GM08714 (cell line): Measurements from ENCODE around the gene RNF208.

Experiments used
- H3K4me3 ChIP-seq: fragments of 200-500 bp; sonication (Bioruptor generic); 2 replicates; pipeline ENCODE4 v1.5.1; 2014; ENCODE audit warnings: mild to moderate bottlenecking, low read length, inconsistent platforms
- ZNF274 ChIP-seq: IDR thresholded peaks from 2 replicates; pipeline ENCODE4 v1.6.1; 2012; ENCODE audit warnings: mild to moderate bottlenecking, low read depth, low read length

Gene RNF208

GRCh38 chr9:137236936-137237421, 14.9 kb upstream of the RNF208 start:
- no peak overlapping the region; the same call in 1 of the 2 replicates for H3K4me3 ChIP-seq

DNA sequence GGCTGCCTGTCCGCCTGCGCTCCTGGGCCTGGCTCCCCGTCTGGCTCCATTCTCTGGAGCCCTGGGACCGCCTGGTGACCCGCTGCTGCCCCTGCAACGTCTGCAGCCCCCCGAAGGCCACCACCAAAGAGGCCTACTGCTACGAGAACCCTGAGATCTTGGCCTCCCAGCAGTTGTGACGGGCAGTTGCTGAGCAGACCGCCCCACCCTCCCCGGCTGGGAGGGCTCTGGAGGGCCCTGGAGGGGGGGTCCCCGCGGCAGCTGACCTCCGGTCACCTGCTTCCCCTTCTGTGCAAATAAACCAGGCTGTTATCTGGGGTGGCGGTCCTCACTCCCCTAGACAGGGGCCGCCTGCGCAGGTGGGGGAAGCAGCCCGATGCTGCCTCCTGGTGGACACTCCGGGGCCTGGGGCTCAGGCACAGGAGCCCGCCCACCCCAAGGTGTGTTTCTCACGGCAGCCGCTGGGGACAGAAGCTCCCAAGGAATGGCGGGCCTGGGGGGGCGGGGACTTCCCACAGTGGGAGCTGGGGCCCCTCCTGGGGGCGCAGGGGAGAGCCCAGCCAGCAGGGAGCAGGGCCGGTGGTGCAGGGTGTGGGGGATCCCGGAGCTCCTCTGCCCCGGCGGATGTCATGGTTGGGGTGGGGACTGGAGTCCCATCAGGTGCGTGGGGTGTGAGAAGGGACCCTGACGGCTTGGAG, 14.3 kb upstream of the RNF208 start:
- no peak for TF ChIP-seq ZNF274
- H3K4me3 ChIP-seq, result no peak overlapping the region; the same call in 1 of the 2 replicates

More at GRCh38 chr9:137236936-137237421, 14.9 kb upstream of the RNF208 start:
- TF ChIP-seq ZNF274, result no peak

DNA sequence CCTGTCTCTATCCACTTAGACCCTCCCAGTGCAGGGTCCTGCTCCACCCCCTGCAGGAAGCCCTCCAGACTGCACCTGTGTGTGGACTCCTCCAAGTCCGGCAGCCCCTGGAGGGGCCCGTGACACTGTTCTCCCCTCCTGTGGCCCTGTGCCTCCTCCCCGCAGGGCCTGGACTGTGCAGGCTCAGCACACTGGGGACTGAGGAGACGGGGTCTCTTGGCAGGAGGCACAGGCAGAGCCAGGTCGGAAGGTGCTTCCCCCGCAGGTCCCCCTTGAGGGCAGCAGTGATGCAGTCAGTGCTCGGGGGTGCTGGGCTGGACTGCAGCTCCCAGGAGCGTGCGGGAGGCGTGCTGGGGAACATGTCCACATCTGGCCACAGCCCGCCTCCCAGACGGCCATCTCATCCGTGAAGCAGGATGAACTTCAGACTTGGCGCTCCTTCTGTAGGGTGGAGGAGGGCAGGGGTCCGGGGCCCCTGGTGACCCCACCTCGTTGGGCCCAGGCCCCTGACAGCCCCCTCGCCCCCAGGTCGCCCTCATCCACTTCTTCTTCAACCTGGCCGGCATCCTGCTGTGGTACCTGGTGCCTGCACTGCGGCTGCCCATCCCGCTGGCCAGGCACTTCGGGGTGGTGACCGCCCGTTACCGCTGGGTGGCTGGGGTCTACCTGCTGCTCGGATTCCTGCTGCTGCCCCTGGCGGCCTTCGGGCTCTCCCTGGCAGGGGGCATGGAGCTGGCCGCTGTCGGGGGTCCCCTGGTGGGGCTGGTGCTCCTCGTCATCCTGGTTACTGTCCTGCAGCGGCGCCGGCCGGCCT, 13.6 kb upstream of the RNF208 start:
- H3K4me3 ChIP-seq, result no peak overlapping the region
- TF ChIP-seq ZNF274, result no peak

GRCh38 chr9:137234758-137235423, 12.9 kb upstream of the RNF208 start:
- H3K4me3 ChIP-seq, result no peak overlapping the region
- no peak for TF ChIP-seq ZNF274

DNA sequence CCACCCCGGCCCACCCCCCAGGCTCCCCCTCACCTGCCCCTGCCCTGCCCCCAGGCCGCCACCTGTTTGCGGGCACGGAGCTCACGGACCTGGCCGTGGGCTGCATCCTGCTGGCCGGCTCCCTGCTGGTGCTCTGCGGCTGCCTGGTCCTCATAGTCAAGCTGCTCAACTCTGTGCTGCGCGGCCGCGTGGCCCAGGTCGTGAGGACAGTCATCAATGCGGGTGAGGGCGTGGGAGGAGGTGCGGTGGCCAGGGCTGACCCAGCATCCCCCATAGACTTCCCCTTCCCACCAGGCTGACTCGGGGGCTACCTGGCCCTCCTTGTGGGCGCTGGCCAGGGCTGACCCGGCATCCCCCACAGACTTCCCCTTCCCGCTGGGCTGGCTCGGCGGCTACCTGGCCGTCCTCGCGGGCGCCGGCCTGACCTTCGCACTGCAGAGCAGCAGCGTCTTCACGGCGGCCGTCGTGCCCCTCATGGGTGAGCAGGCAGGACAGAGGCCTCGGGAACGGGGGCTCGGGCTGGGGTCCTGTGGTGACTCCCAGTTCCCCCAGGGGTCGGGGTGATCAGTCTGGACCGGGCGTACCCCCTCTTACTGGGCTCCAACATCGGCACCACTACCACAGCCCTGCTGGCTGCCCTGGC, 12.1 kb upstream of the RNF208 start:
- TF ChIP-seq ZNF274, result no peak
- no peak overlapping the region for H3K4me3 ChIP-seq

DNA sequence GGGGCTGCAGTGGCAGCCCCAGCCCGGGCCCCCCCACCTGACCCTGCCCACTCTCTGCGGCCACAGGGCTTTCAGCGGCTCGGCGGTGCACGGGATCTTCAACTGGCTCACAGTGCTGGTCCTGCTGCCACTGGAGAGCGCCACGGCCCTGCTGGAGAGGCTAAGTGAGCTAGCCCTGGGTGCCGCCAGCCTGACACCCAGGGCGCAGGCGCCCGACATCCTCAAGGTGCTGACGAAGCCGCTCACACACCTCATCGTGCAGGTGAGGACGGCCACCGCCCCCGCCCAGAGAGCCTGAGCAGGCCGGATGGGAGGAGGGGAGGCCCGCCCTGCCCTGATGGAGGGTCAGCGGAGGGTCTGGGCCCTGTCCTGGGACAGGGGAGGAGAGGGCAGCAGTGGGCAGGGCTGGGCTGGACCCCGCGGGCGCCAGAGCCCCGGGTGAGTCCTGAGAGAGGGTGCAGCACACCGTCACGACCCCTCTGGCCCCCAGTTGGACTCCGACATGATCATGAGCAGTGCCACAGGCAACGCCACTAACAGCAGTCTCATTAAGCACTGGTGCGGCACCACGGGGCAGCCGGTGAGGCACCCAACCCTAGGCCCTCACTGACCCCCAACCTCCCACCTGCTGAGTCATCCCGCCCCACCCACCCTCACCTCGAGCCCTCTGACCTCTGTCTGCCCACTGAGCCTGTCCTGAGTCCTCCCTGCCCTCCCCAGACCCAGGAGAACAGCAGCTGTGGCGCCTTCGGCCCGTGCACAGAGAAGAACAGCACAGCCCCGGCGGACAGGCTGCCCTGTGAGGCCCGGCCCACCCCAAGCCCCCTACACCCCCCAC, 11.3 kb upstream of the RNF208 start:
- no peak for TF ChIP-seq ZNF274
- no peak overlapping the region for H3K4me3 ChIP-seq

- TF ChIP-seq ZNF274, result no peak
Measured at GRCh38 chr9:137232510-137232909, 10.5 kb upstream of the RNF208 start.

DNA sequence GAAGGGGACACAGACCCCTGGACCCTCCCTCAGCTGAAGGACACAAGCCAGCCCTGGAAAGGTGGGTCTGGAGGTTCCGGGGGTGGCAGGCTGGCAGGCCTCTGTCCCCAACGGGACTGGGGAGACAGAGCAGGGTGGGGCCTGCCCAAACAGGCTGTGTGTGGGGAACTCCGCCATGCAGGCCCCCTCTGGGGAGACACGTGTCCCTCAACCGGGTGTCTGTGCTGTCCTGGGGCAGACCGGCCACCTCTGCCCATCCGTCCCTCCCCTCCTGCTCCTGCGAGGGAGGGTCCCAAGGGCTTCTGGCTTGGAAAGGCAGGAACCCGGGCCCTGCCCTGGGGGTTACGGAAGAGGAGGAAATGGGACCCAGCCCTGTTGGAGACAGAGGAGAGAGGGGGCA, 10.1 kb upstream of the RNF208 start:
- no peak for TF ChIP-seq ZNF274
- no peak overlapping the region for H3K4me3 ChIP-seq

More at GRCh38 chr9:137232510-137232909, 10.5 kb upstream of the RNF208 start:
- no peak overlapping the region for H3K4me3 ChIP-seq

DNA sequence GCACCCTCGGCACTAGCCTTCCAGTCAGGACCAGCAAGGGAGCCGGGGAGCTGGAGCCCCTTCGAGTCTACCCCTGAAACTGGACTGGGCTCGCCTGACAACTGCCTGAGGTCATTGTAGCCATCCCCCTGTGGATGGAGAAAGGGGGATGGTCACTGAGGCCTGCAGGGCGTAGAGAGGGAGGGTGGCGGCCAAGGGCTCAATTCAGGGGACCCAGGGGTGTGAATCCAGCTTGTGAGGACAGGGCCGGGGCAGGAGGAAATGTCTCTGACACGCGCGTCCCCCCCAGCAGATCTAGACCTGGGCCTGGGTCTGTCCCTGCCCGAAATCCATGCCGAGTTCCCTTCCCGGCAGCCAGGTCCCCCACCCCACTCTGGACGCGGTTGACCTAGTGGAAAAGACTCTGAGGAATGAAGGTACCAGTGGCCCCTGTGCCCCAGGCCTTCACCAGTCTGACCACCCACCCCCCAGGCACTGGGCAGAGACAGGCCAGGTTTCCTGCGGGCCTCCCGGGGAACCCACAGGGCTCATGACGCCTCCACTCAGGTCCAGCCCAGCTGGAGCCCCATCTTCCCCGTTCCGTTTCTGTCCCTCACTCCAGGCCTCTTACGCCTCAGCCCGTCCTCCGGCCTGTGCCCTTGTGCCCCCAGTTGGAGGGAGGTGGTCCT, 9.5 kb upstream of the RNF208 start:
- H3K4me3 ChIP-seq, result no peak overlapping the region
- no peak for TF ChIP-seq ZNF274

- no peak for TF ChIP-seq ZNF274
- no peak within 1 kb of the TSS for H3K4me3 ChIP-seq
Measured at GRCh38 chr9:137230705-137231371, 8.8 kb upstream of the RNF208 start, which contains the start of gene SLC34A3. TSS of gene SLC34A3 (plus strand) at chr9:137230901. CDS start at chr9:137231703, 802 bp downstream.

DNA sequence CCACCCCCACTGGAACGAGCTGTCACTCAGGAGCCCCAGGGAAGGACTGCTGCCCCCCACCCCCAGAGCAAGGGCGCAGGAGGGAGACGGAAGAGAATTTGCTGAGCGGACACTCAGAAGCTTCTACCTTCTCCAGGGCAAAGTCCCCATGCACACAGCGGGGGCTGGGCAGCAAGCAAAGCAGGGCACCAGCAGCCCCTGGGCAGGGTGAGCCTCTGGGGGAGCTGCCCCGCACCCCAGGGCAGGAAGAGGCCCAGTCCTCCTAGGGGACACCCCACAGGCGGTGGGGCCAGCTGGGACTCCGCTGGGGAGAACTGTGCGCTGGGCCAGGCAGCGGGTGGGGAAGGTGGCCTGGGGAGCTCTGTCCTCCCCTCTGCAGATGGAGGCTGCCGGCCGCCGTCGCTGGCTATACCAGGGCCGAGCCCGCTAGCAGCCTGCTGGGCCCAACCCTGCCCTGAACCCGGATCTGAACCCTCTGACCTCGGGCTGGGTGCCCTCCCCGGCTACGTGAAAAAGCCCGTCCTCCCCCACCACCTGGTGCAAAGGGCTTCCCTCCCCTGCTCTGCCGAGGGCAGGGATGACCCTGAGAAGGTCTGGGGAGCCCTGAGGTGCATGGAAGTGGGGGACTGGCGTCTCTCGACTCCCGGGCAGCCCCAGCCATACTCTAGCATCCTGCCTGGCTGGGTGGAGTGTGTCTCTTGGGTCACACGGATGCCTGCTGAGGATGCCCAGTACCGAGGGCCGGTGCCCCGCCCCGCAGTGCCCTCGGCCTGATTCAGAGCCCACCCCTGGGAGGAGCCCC, 8.1 kb upstream of the RNF208 start:
- H3K4me3 ChIP-seq, result no peak overlapping the region
- TF ChIP-seq ZNF274, result no peak
